H1 (cell line): ENCODE measurements around the gene AGFG2. TPM values are rescaled to one million over a fixed set of nuclear protein-coding genes. Genes with fewer than 3 reads are reported as not detected.

Experiments
- CTCF ChIA-PET: fragments of 300-600 bp; sonication (Branson Sonifier 250); formaldehyde crosslinking; loops from one replicate; lab custom pipeline; 2021; ENCODE audit not compliant: partially characterized antibody; lab: Charles Lee
- POLR2A ChIA-PET: fragments of 300-600 bp; sonication (Branson Sonifier 250); formaldehyde crosslinking; loops from one replicate; lab custom pipeline; 2021; ENCODE audit warnings: inconsistent platforms; ENCODE audit not compliant: partially characterized antibody; lab: Charles Lee
- DNase-seq, 2 experiments: peaks; one replicate each; pipeline versions ENCODE4 v3.0.0 to v3.0.0-alpha.2; 2010 to 2022; ENCODE audit warnings: low spot score in 2 of 2, low read depth in 1 of 2, mixed read lengths in 1 of 2
- FAIRE-seq: peaks from 2 replicates; lab custom pipeline; 2011; peaks lifted over from hg19 to GRCh38; lab: Jason Lieb, UNC
- H2AFZ ChIP-seq: 2 replicates; pipeline ENCODE4 v1.8.1; 2012; ENCODE audit warnings: low read length, inconsistent platforms
- H2AK5ac ChIP-seq: 2 replicates; pipeline ENCODE4 v1.6.1; 2013; ENCODE audit warnings: low read depth, low read length
- H2BK120ac ChIP-seq: replicated peaks from 2 replicates; pipeline ENCODE3; 2013; ENCODE audit warnings: low read depth, low read length, inconsistent platforms
- H2BK12ac ChIP-seq: 2 replicates; pipeline ENCODE4 v1.6.1; 2013; ENCODE audit warnings: low read depth, low read length
- H2BK15ac ChIP-seq: 2 replicates; pipeline ENCODE4 v1.6.1; 2013; ENCODE audit warnings: low read length
- H2BK20ac ChIP-seq: 2 replicates; pipeline ENCODE4 v1.6.1; 2013; ENCODE audit warnings: low read length
- H2BK5ac ChIP-seq: 2 replicates; pipeline ENCODE4 v1.6.1; 2013; ENCODE audit warnings: low read depth, low read length
- H3K14ac ChIP-seq: 2 replicates; pipeline ENCODE4 v1.6.1; 2013; ENCODE audit warnings: inconsistent platforms; ENCODE audit not compliant: insufficient read length
- H3K18ac ChIP-seq: 2 replicates; pipeline ENCODE4 v1.6.1; 2013; ENCODE audit warnings: low read length; ENCODE audit errors: extremely low read depth
- H3K23ac ChIP-seq: 2 replicates; pipeline ENCODE4 v1.6.1; 2013; ENCODE audit warnings: inconsistent platforms; ENCODE audit not compliant: insufficient read length
- H3K23me2 ChIP-seq: 2 replicates; pipeline ENCODE4 v1.6.1; 2013; ENCODE audit warnings: low read depth, low read length
- H3K27ac ChIP-seq: 2 replicates; pipeline ENCODE4 v1.6.1; 2011; ENCODE audit warnings: low read depth, low read length, inconsistent platforms
- H3K27me3 ChIP-seq, 4 experiments: replicated peaks in 1 of 4; 1 replicate in 1 of 4; 2 replicates in 3 of 4; pipeline versions ENCODE4 v1.6.1 to v1.8.1; 2011 to 2013; ENCODE audit warnings: low read length in 3 of 4, mild to moderate bottlenecking in 3 of 4, inconsistent platforms in 2 of 4, mixed read lengths in 2 of 4, moderate library complexity in 1 of 4; ENCODE audit not compliant: control insufficient read depth in 3 of 4, insufficient read depth in 3 of 4; ENCODE audit errors: extremely low read depth in 1 of 4
- H3K36me3 ChIP-seq, 4 experiments: 2 replicates each; pipeline versions ENCODE4 v1.6.1 to v1.8.1; 2011 to 2013; ENCODE audit warnings: mild to moderate bottlenecking in 4 of 4, low read length in 3 of 4, moderate library complexity in 2 of 4, control low read depth in 1 of 4, inconsistent platforms in 1 of 4; ENCODE audit not compliant: insufficient read depth in 4 of 4, control insufficient read depth in 2 of 4
- H3K4ac ChIP-seq: replicated peaks from 2 replicates; pipeline ENCODE3; 2013; ENCODE audit warnings: low read length, low read depth, mixed read lengths, inconsistent platforms; ENCODE audit not compliant: insufficient read length
- H3K4me1 ChIP-seq, 4 experiments: replicated peaks in 1 of 4; 1 replicate in 1 of 4; 2 replicates in 3 of 4; pipeline versions ENCODE4 v1.6.1 to v1.8.1; 2011 to 2013; ENCODE audit warnings: low read length in 3 of 4, inconsistent platforms in 2 of 4, mixed read lengths in 1 of 4; ENCODE audit not compliant: insufficient read depth in 4 of 4, control insufficient read depth in 3 of 4
- H3K4me2 ChIP-seq, 2 experiments: 2 replicates each; pipeline versions ENCODE4 v1.6.1 to v1.8.1; 2011 to 2013; ENCODE audit warnings: low read depth in 2 of 2, low read length in 2 of 2, control low read depth in 1 of 2, inconsistent platforms in 1 of 2, mild to moderate bottlenecking in 1 of 2; ENCODE audit not compliant: insufficient read depth in 1 of 2
- H3K4me3 ChIP-seq, 4 experiments: fragments of 200-600, 300-600 bp in 1 of 4; sonication (generic), shearing (Covaris generic), sonication (Bioruptor Twin) in 1 of 4; 2 replicates each; pipeline versions ENCODE4 v1.5.1 to v1.8.1; 2011 to 2016; ENCODE audit warnings: low read length in 4 of 4, low read depth in 3 of 4, control low read depth in 2 of 4, inconsistent platforms in 2 of 4, mild to moderate bottlenecking in 2 of 4, mixed read lengths in 1 of 4, moderate library complexity in 1 of 4; ENCODE audit not compliant: insufficient read depth in 2 of 4; ENCODE audit errors: extremely low read depth in 1 of 4
- H3K56ac ChIP-seq: replicated peaks from 2 replicates; pipeline ENCODE3; 2013; ENCODE audit warnings: low read depth, mild to moderate bottlenecking, mixed read lengths, low read length, inconsistent platforms; ENCODE audit not compliant: insufficient read length
- H3K79me1 ChIP-seq: 2 replicates; pipeline ENCODE4 v1.6.1; 2013; ENCODE audit warnings: low read depth, low read length, control low read depth
- H3K79me2 ChIP-seq, 2 experiments: 2 replicates each; pipeline versions ENCODE4 v1.6.1 to v1.8.1; 2012 to 2013; ENCODE audit warnings: low read length in 2 of 2, mild to moderate bottlenecking in 2 of 2, inconsistent platforms in 1 of 2; ENCODE audit not compliant: insufficient read depth in 2 of 2, control insufficient read depth in 1 of 2
- H3K9ac ChIP-seq, 4 experiments: replicated peaks in 1 of 4; 1 replicate in 1 of 4; 2 replicates in 3 of 4; pipeline versions ENCODE4 v1.6.1 to v1.8.1; 2011 to 2013; ENCODE audit warnings: low read depth in 3 of 4, low read length in 3 of 4, control low read depth in 2 of 4, mild to moderate bottlenecking in 2 of 4, moderate library complexity in 2 of 4, inconsistent platforms in 1 of 4; ENCODE audit errors: extremely low read depth in 1 of 4
- H3K9me3 ChIP-seq, 2 experiments: 2 replicates each; pipeline versions ENCODE4 v1.6.1 to v1.8.1; 2012 to 2013; ENCODE audit warnings: mild to moderate bottlenecking in 2 of 2, moderate library complexity in 2 of 2, control low read depth in 1 of 2, inconsistent platforms in 1 of 2, low read depth in 1 of 2, low read length in 1 of 2, mixed read lengths in 1 of 2; ENCODE audit not compliant: insufficient read depth in 2 of 2
- H4K20me1 ChIP-seq, 2 experiments: replicated peaks in 1 of 2; 2 replicates each; pipeline versions ENCODE3 to v1.8.1; 2011 to 2013; ENCODE audit warnings: inconsistent platforms in 2 of 2, low read length in 2 of 2, mild to moderate bottlenecking in 1 of 2; ENCODE audit not compliant: insufficient read depth in 2 of 2, control insufficient read depth in 1 of 2
- H4K5ac ChIP-seq: 2 replicates; pipeline ENCODE4 v1.6.1; 2013; ENCODE audit warnings: low read length, low read depth, mixed read lengths, inconsistent platforms; ENCODE audit not compliant: insufficient read length
- H4K8ac ChIP-seq: 2 replicates; pipeline ENCODE4 v1.8.0; 2013; ENCODE audit warnings: mild to moderate bottlenecking, moderate library complexity, low read length, inconsistent platforms; ENCODE audit not compliant: insufficient read depth; ENCODE audit errors: extremely low read depth
- H4K91ac ChIP-seq: replicated peaks from 2 replicates; pipeline ENCODE3; 2013; ENCODE audit warnings: low read length, mixed read lengths, inconsistent platforms; ENCODE audit not compliant: insufficient read length
- CBX5 ChIP-seq: fragments of 300-800, 300-1000 bp; sonication (generic); IDR thresholded peaks from 2 replicates; pipeline ENCODE4 v1.7.1; 2016; ENCODE audit warnings: antibody characterized with exemption, low read length, low read depth
- GTF2F1 ChIP-seq: IDR thresholded peaks from 2 replicates; pipeline ENCODE4 v1.6.1; 2012; ENCODE audit warnings: low read depth, low read length, improper control_type of control experiment, borderline replicate concordance
- JUN ChIP-seq: IDR thresholded peaks from 2 replicates; pipeline ENCODE4 v1.6.1; 2011; ENCODE audit warnings: low read depth, mild to moderate bottlenecking, improper control_type of control experiment, low read length
- KDM4A ChIP-seq: IDR thresholded peaks from one replicate; pipeline ENCODE4 v1.7.1; 2012; ENCODE audit warnings: low read depth, mild to moderate bottlenecking, moderate library complexity, low read length, inconsistent platforms; ENCODE audit not compliant: severe bottlenecking
- NRF1 ChIP-seq: IDR thresholded peaks from 2 replicates; pipeline ENCODE4 v1.6.1; 2011; ENCODE audit warnings: mild to moderate bottlenecking, low read depth, low read length, improper control_type of control experiment
- POLR2AphosphoS5 ChIP-seq: IDR thresholded peaks from 2 replicates; pipeline ENCODE4 v1.6.1; 2011; ENCODE audit warnings: low read depth, low read length
- RFX5 ChIP-seq: IDR thresholded peaks from 2 replicates; pipeline ENCODE4 v1.6.1; 2011; ENCODE audit warnings: low read depth, low read length, improper control_type of control experiment, borderline replicate concordance
- RXRA ChIP-seq: IDR thresholded peaks from 2 replicates; pipeline ENCODE4 v1.6.1; 2011; ENCODE audit warnings: low read depth, mild to moderate bottlenecking, low read length, moderate library complexity; ENCODE audit not compliant: insufficient read depth
- SAP30 ChIP-seq: fragments of 300-600 bp; sonication (generic); IDR thresholded peaks from 2 replicates; pipeline ENCODE4 v1.7.1; 2012; ENCODE audit warnings: low read length, moderate library complexity, mild to moderate bottlenecking, inconsistent platforms; ENCODE audit not compliant: insufficient read depth, insufficient replicate concordance
- SP1 ChIP-seq: IDR thresholded peaks from 2 replicates; pipeline ENCODE4 v1.6.1; 2011; ENCODE audit warnings: low read depth, low read length
- TAF7 ChIP-seq: optimal IDR thresholded peaks from 2 replicates; pipeline ENCODE3; 2011; ENCODE audit warnings: low read depth, mild to moderate bottlenecking, inconsistent platforms, low read length, moderate library complexity, borderline replicate concordance
- TCF12 ChIP-seq: IDR thresholded peaks from 2 replicates; pipeline ENCODE4 v1.6.1; 2011; ENCODE audit warnings: low read depth, mild to moderate bottlenecking, low read length
- WGBS, 2 experiments: shearing (Covaris generic) in 1 of 2; methylation state at CpG; one replicate each; pipeline versions ENCODE4 v1.1.6 to v1.1.7; 2013 to 2015; ENCODE audit warnings: low lambda C conversion rate in 2 of 2, mixed read lengths in 2 of 2, inconsistent platforms in 1 of 2, low coverage in 1 of 2, missing lambda C conversion rate in 1 of 2; ENCODE audit not compliant: insufficient replicate concordance in 2 of 2, insufficient coverage in 1 of 2, insufficient read length in 1 of 2; ENCODE audit errors: extremely low coverage in 1 of 2, missing lambda C conversion rate in 1 of 2; 5-methylcytosine and 5-hydroxymethylcytosine counted together
- polyA plus RNA-seq, 7 experiments: library from polyadenylated mRNA; depleted of rRNA in 3 of 7; stranded (reverse) in 5 of 7; unstranded in 2 of 7; fragments of >200 nt in 5 of 7; fragments of 200-250 nt in 2 of 7; gene quantifications; 1 replicate in 5 of 7; 2 replicates in 1 of 7; 4 replicates in 1 of 7; pipeline versions ENCODE4 v1.2.1 to v1.2.3, GENCODE V29; 2011 to 2013; ENCODE audit warnings: missing spikeins in 2 of 7, mixed read lengths in 2 of 7
- total RNA-seq: library from RNA; stranded (reverse); fragmentation: NEBNext Ultra II Directional; extraction: Animal tissue kit (Norgen Biotek cat#: 25700); gene quantifications from 2 replicates; pipeline ENCODE4 v1.2.1, GENCODE V29; 2021

The AGFG2 gene
- total and polyA plus RNA-seq, 2 of the 8 experiments (the other 6 are each of a cell fraction or from before 2014, with no cell fraction given), result 7.6 to 11.2 TPM

- no peak for DNase-seq
- Histone ChIP-seq H4K91ac (no peak overlapping the region), H3K18ac (no peak overlapping the region), H3K79me1 (no peaks in the 10 kb centered on the region), H3K4me2 (no peak overlapping the region), H2BK12ac (no peak overlapping the region), H2BK5ac (no peak overlapping the region), H3K27me3 (peaks cover 0 to 4% (median 2%) of the 10 kb centered on the region in 4 experiments; a peak in 5 of 7 replicates), H2AK5ac (no peak overlapping the region), H2BK15ac (no peak overlapping the region), H2AFZ (no peak overlapping the region), H3K56ac (no peak overlapping the region), H3K23me2 (peaks cover 7% of the 10 kb centered on the region; the same call in 1 of the 2 replicates), H2BK120ac (no peak overlapping the region), H4K8ac (no peak overlapping the region), H3K79me2 (no peaks in the 10 kb centered on the region), H4K20me1 (no peaks in the 10 kb centered on the region), H3K14ac (no peak overlapping the region), H3K9ac (no peak overlapping the region), H4K5ac (no peak overlapping the region), H3K4ac (no peak overlapping the region), H3K27ac (no peak overlapping the region), H3K4me3 (no peak overlapping the region), H3K9me3 (no peaks in the 10 kb centered on the region), H3K23ac (no peak overlapping the region), H3K4me1 (peaks cover 0 to 6% (median 2%) of the 10 kb centered on the region in 4 experiments; a peak in 5 of 7 replicates), H2BK20ac (no peak overlapping the region), H3K36me3 (no peaks in the 10 kb centered on the region)
- CTCF ChIA-PET, result interaction anchor here (0.6 to 1.8 kb wide), 5 partner anchors 11 to 172 kb away, joined by 3 to 5 read pairs (median 4); no protein-coding TSS in a partner anchor
- no peak for TF ChIP-seq NRF1
- TF ChIP-seq POLR2AphosphoS5, result no peak
- TF ChIP-seq KDM4A, result no peak
- no peak for TF ChIP-seq SAP30
- no peak for TF ChIP-seq RXRA
- no peak for TF ChIP-seq GTF2F1
- TF ChIP-seq CBX5, result no peak
- no peak for TF ChIP-seq SP1
- TF ChIP-seq TCF12, result no peak
- TF ChIP-seq TAF7, result no peak
- no peak for TF ChIP-seq JUN
- no peak for TF ChIP-seq RFX5
- 92% methylated on average over 6 of the region's 6 CpGs; no CpG with 5 or more reads in 1 of the 2 experiments for WGBS, 2 experiments
- POLR2A ChIA-PET, result interaction anchor here (0.7 to 1.3 kb wide), 4 partner anchors 8 to 113 kb away, joined by 3 to 6 read pairs (median 3); no protein-coding TSS in a partner anchor
- no peak for FAIRE-seq
These were observed 42.5 kb upstream of the AGFG2 start for GRCh38 chr7:100496509-100496908.
